GM20431 (cell line): ENCODE data around the gene FLRT2.

Source experiments
- in situ Hi-C: fragments of 300-500 bp; cut with MseI, MboI; formaldehyde crosslinking; loops from one replicate; pipeline ENCODE4 v1.15.0; 2020; ENCODE audit warnings: low sequenced_read_pairs; ENCODE audit not compliant: unreplicated experiment

The FLRT2 gene

GRCh38 chr14:85528897-85529631 is 880 bp upstream of the FLRT2 start:
- in situ Hi-C loops, result no loop called here

GRCh38 chr14:85530626-85531025 is 682 bp downstream of the FLRT2 start:
- in situ Hi-C loops, result no loop called here

- in situ Hi-C loops, result no loop called here
These were observed 1.2 kb downstream of the FLRT2 start for GRCh38 chr14:85531141-85531586.

- in situ Hi-C loops, result no loop called here
These were observed 1.8 kb downstream of the FLRT2 start for GRCh38 chr14:85531587-85532373.

GRCh38 chr14:85532374-85533022 is 2.6 kb downstream of the FLRT2 start:
- in situ Hi-C loops, result no loop called here

- in situ Hi-C loops, result no loop called here
These were observed 3.3 kb downstream of the FLRT2 start for GRCh38 chr14:85533023-85533860.

- in situ Hi-C loops, result no loop called here
These were observed 3.9 kb downstream of the FLRT2 start for GRCh38 chr14:85533861-85534291.

- in situ Hi-C loops, result no loop called here
These were observed 4.7 kb downstream of the FLRT2 start for GRCh38 chr14:85534458-85535293.

GRCh38 chr14:85535321-85535720 is 5.4 kb downstream of the FLRT2 start:
- in situ Hi-C loops, result no loop called here

GRCh38 chr14:85535991-85536832 is 6.3 kb downstream of the FLRT2 start:
- in situ Hi-C loops, result no loop called here

GRCh38 chr14:85536833-85537190 is 6.9 kb downstream of the FLRT2 start:
- in situ Hi-C loops, result no loop called here

GRCh38 chr14:85537526-85537925 is 7.6 kb downstream of the FLRT2 start:
- in situ Hi-C loops, result no loop called here

GRCh38 chr14:85538636-85539035 is 8.7 kb downstream of the FLRT2 start:
- in situ Hi-C loops, result no loop called here

GRCh38 chr14:85539510-85539909 is 9.6 kb downstream of the FLRT2 start:
- in situ Hi-C loops, result no loop called here

- in situ Hi-C loops, result no loop called here
These were observed 12.7 kb downstream of the FLRT2 start for GRCh38 chr14:85542623-85543022.

GRCh38 chr14:85545738-85546137 is 15.8 kb downstream of the FLRT2 start:
- in situ Hi-C loops, result no loop called here

- in situ Hi-C loops, result no loop called here
These were observed 16.4 kb downstream of the FLRT2 start for GRCh38 chr14:85546390-85546789.

- in situ Hi-C loops, result no loop called here
These were observed 19.8 kb downstream of the FLRT2 start for GRCh38 chr14:85549697-85550096.
